ENCODE results near the gene OR4F17. TPM values are rescaled to one million over a fixed set of nuclear protein-coding genes. Genes with fewer than 3 reads are reported as not detected.
"Not testable (repeated sequence)": the region's sequence is repeated elsewhere in the genome, so short reads cannot be mapped to it uniquely, and the experiment has no call there.

OR4F17 gene
- total RNA-seq, 1 experiment from 2014 or later = not detected

DNA sequence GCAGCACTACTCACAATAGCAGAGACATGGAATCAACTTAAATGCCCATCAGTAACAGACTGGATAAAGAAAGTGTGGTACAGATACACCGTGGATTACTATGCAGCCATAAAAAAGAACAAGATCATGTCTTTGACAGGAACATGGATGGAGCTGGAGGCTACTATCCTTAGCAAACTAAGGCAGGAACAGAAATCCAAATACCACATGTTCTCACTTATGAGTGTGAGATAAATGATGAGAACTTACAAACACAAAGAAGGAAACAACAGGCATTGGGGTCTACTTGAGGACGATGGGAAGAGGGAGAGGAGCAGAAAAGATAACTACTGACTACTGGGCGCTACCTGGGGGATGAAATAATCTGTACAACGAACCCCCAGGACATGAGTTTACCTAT is 16.2 kb upstream of the OR4F17 start:
- RAD21 ChIA-PET (ENCODE audit: low non-redundant PET in 1 of 2, low total read pairs in 2 of 2, uncharacterized antibody in 2 of 2, unreplicated experiment in 2 of 2); H2AFZ ChIP-seq (ENCODE audit: low read depth, low read length, poor library complexity, severe bottlenecking); BruUV-seq (replicated peaks); DNase-seq (ENCODE audit: low read depth, low spot score); POLR2A ChIA-PET; H3K9me2 ChIP-seq (ENCODE audit: insufficient read depth); H3K27me3 ChIP-seq (ENCODE audit: insufficient read depth, low read length); H3K79me2 ChIP-seq (ENCODE audit: insufficient read depth, low read length); ATAC-seq; H3K4me1 ChIP-seq (ENCODE audit: control insufficient read depth in 1 of 2, insufficient read depth in 2 of 2, low read length in 2 of 2); H3K9me3 ChIP-seq (ENCODE audit: control insufficient read depth in 1 of 2, insufficient read depth in 1 of 2, low read depth in 1 of 2, low read length in 2 of 2); H3K27ac ChIP-seq (ENCODE audit: low read depth, low read length); CTCF ChIA-PET; H3K4me3 ChIP-seq (replicated peaks in 1 of 2; ENCODE audit: low read depth in 1 of 2, low read length in 2 of 2); H3K36me3 ChIP-seq (ENCODE audit: control insufficient read depth in 1 of 2, insufficient read depth in 2 of 2, low read length in 2 of 2); H3K9ac ChIP-seq (ENCODE audit: low read length); H3K4me2 ChIP-seq (ENCODE audit: low read length); H4K20me1 ChIP-seq (ENCODE audit: insufficient read depth); intact Hi-C loops (cut with micrococcal nuclease): not testable (repeated sequence)

DNA sequence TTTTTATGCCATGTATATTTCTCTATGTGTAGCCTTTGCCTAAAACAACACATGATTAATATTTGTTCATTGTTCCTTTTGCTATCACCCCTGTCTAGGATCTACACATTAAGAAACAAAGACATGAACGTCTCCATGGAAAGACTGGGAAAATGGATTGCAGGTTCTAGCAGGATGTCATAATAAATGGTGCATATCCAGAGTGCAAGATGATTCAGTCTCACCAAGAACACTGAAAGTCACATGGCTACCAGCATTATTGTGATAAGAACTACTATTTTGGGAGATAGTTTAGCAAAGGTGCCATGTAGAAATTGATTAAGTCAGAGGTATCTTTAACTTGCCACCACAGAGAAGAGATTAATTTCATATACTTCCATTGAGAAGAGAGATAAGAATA is 12.1 kb upstream of the OR4F17 start:
- H3K9me2 ChIP-seq (ENCODE audit: insufficient read depth); H3K27me3 ChIP-seq (ENCODE audit: insufficient read depth, low read length); DNase-seq (ENCODE audit: low read depth, low spot score); H3K4me1 ChIP-seq (ENCODE audit: control insufficient read depth in 1 of 2, insufficient read depth in 2 of 2, low read length in 2 of 2); BruUV-seq (replicated peaks); POLR2A ChIA-PET; H3K36me3 ChIP-seq (ENCODE audit: control insufficient read depth in 1 of 2, insufficient read depth in 2 of 2, low read length in 2 of 2); intact Hi-C loops (cut with micrococcal nuclease); H3K4me2 ChIP-seq (ENCODE audit: low read length); H3K9ac ChIP-seq (ENCODE audit: low read length); H3K79me2 ChIP-seq (ENCODE audit: insufficient read depth, low read length); H3K27ac ChIP-seq (ENCODE audit: low read depth, low read length); H3K9me3 ChIP-seq (ENCODE audit: control insufficient read depth in 1 of 2, insufficient read depth in 1 of 2, low read depth in 1 of 2, low read length in 2 of 2); H2AFZ ChIP-seq (ENCODE audit: low read depth, low read length, poor library complexity, severe bottlenecking); ATAC-seq; CTCF ChIA-PET; H3K4me3 ChIP-seq (replicated peaks in 1 of 2; ENCODE audit: low read depth in 1 of 2, low read length in 2 of 2); H4K20me1 ChIP-seq (ENCODE audit: insufficient read depth); RAD21 ChIA-PET (ENCODE audit: low non-redundant PET in 1 of 2, low total read pairs in 2 of 2, uncharacterized antibody in 2 of 2, unreplicated experiment in 2 of 2): not testable (repeated sequence)

DNA sequence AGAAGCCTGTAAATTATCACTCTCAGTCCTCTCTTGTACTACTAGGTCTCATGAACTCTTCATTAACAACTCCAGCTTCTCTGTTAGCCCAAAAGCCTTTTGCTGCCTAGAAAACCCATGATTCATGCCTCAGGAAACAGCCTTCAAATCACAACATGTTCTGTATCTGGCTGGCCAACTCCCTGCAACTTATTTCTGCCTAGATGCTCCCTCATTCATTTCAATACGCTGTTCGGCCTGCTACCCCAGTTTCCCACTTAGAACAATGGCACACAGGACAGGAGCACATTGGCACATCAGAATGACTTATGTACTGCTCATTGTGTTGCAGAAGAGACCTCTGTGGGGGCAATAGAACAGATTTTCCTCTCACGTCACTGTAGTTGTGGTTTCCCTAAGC is 9.3 kb upstream of the OR4F17 start:
- H3K4me1 ChIP-seq (ENCODE audit: control insufficient read depth in 1 of 2, insufficient read depth in 2 of 2, low read length in 2 of 2); CTCF ChIA-PET; H3K4me3 ChIP-seq (replicated peaks in 1 of 2; ENCODE audit: low read depth in 1 of 2, low read length in 2 of 2); DNase-seq (ENCODE audit: low read depth, low spot score); H3K36me3 ChIP-seq (ENCODE audit: control insufficient read depth in 1 of 2, insufficient read depth in 2 of 2, low read length in 2 of 2); H3K79me2 ChIP-seq (ENCODE audit: insufficient read depth, low read length); H3K9ac ChIP-seq (ENCODE audit: low read length); intact Hi-C loops (cut with micrococcal nuclease); H3K27me3 ChIP-seq (ENCODE audit: insufficient read depth, low read length); H3K27ac ChIP-seq (ENCODE audit: low read depth, low read length); POLR2A ChIA-PET; ATAC-seq; BruUV-seq (replicated peaks); H3K4me2 ChIP-seq (ENCODE audit: low read length); H2AFZ ChIP-seq (ENCODE audit: low read depth, low read length, poor library complexity, severe bottlenecking); H3K9me2 ChIP-seq (ENCODE audit: insufficient read depth); H4K20me1 ChIP-seq (ENCODE audit: insufficient read depth); H3K9me3 ChIP-seq (ENCODE audit: control insufficient read depth in 1 of 2, insufficient read depth in 1 of 2, low read depth in 1 of 2, low read length in 2 of 2); RAD21 ChIA-PET (ENCODE audit: low non-redundant PET in 1 of 2, low total read pairs in 2 of 2, uncharacterized antibody in 2 of 2, unreplicated experiment in 2 of 2): not testable (repeated sequence)

DNA sequence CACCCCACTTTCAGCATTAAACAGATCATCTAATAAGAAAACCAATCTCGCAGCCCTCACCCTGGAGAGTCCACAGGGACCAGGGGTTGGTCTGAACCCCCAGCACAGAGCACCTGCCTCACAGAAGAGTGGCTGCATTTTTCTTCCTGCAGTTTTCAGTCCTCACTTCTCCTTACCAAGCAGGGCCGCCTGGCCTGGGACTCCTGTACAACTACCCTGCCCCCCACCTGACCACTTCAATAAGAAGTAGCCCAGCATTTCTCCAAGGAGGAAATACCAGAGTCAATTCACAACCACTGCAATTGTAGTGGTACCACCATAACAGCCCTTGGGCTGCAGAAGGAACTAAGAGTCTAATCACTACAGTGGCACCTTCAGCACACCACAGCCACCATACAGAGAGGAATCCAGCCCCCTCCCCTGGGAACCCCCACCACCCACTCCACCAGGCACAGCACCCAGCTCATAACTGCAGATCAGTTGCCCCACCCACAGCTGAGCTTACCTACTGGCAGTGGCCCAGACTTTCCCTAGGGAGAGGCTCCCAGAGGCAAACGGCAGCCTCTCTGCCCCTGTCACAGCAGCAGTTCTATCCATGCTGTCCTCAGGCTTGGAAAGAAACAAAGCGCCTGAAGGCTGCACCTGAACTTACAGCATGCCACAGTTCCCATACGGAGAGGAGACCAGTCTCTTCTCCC is 13.7 kb downstream of the OR4F17 start:
- RAD21 ChIA-PET (ENCODE audit: low non-redundant PET in 1 of 2, low total read pairs in 2 of 2, uncharacterized antibody in 2 of 2, unreplicated experiment in 2 of 2); H3K27me3 ChIP-seq (ENCODE audit: insufficient read depth, low read length); H2AFZ ChIP-seq (ENCODE audit: low read depth, low read length, poor library complexity, severe bottlenecking); DNase-seq (ENCODE audit: low read depth, low spot score); H3K4me3 ChIP-seq (replicated peaks in 1 of 2; ENCODE audit: low read depth in 1 of 2, low read length in 2 of 2); H3K9me2 ChIP-seq (ENCODE audit: insufficient read depth); H3K4me2 ChIP-seq (ENCODE audit: low read length); ATAC-seq; H3K27ac ChIP-seq (ENCODE audit: low read depth, low read length); BruUV-seq (replicated peaks); H3K79me2 ChIP-seq (ENCODE audit: insufficient read depth, low read length); H3K36me3 ChIP-seq (ENCODE audit: control insufficient read depth in 1 of 2, insufficient read depth in 2 of 2, low read length in 2 of 2); H3K9ac ChIP-seq (ENCODE audit: low read length); H4K20me1 ChIP-seq (ENCODE audit: insufficient read depth); H3K9me3 ChIP-seq (ENCODE audit: control insufficient read depth in 1 of 2, insufficient read depth in 1 of 2, low read depth in 1 of 2, low read length in 2 of 2); intact Hi-C loops (cut with micrococcal nuclease); POLR2A ChIA-PET; H3K4me1 ChIP-seq (ENCODE audit: control insufficient read depth in 1 of 2, insufficient read depth in 2 of 2, low read length in 2 of 2); CTCF ChIA-PET: not testable (repeated sequence)

Data from HCT116 (cell line).